ENCODE measurements around the gene UGT1A9. TPM values are rescaled to one million over a fixed set of nuclear protein-coding genes. Genes with fewer than 3 reads are reported as not detected.

UGT1A9 gene
- total RNA-seq, 1 donor from 2014 or later, result not detected

DNA sequence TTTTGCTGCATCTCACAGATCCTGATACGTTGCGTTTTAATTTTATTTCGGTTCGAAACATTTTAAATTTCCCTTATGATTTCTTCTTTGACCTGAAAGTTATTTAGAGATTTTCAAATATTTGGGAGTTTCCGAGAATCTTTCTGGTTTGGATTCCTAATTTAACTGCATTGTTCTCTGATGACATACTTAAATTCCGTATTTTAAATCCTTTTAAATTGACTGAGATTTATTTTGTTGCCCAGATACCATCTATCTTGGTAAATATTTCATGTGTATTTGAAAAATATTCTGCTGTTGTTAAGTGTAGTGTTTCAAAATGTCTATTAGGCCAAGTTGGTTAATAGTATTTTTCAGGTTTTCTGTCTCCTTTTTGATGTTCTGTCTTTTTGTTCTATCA, 144.2 kb downstream of the UGT1A9 start:
- Histone ChIP-seq H3K9me3 (no peaks in the 10 kb centered on the region), H3K4me3 (no peak overlapping the region), H3K27me3 (ENCODE audit: low read depth) (peaks cover 4% of the 10 kb centered on the region), H3K36me3 (no peaks in the 10 kb centered on the region), H3K27ac (no peak overlapping the region), H3K4me1 (no peaks in the 10 kb centered on the region)
- intact Hi-C loops (cut with DNase I), result no loop called here
- TF ChIP-seq, protein P1, sequence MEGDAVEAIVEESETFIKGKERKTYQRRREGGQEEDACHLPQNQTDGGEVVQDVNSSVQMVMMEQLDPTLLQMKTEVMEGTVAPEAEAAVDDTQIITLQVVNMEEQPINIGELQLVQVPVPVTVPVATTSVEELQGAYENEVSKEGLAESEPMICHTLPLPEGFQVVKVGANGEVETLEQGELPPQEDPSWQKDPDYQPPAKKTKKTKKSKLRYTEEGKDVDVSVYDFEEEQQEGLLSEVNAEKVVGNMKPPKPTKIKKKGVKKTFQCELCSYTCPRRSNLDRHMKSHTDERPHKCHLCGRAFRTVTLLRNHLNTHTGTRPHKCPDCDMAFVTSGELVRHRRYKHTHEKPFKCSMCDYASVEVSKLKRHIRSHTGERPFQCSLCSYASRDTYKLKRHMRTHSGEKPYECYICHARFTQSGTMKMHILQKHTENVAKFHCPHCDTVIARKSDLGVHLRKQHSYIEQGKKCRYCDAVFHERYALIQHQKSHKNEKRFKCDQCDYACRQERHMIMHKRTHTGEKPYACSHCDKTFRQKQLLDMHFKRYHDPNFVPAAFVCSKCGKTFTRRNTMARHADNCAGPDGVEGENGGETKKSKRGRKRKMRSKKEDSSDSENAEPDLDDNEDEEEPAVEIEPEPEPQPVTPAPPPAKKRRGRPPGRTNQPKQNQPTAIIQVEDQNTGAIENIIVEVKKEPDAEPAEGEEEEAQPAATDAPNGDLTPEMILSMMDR (IDR thresholded peaks at IDR 0.05), result no peak
- ATAC-seq (no peak), DNase-seq (no peak)

DNA sequence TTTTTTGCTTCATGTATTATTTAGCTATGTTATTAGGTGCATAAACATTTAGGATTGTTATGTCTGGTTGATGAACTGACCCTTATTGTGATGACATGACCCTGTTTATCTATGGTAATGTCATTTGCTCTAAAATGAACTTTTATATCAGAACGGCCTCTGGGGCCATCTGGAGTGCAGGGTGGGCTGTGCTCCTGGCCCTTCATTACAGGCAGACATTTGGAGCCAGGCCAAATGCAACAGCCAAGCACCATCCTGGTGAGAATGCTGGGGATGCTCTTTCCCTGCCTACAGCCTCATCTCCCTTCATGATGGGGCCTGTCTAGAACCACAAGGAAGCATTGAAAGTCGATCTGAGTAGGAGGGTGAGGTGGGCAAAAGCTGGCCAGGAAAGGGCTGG, 144.6 kb downstream of the UGT1A9 start:
- Histone ChIP-seq H3K27me3 (ENCODE audit: low read depth) (peaks cover 4% of the 10 kb centered on the region), H3K27ac (no peak overlapping the region), H3K4me3 (no peak overlapping the region), H3K36me3 (no peaks in the 10 kb centered on the region), H3K4me1 (no peaks in the 10 kb centered on the region), H3K9me3 (no peaks in the 10 kb centered on the region)
- intact Hi-C loops (cut with DNase I), result no loop called here
- DNase-seq (no peak), ATAC-seq (no peak)
- TF ChIP-seq, protein P1 (IDR thresholded peaks at IDR 0.05), result no peak

DNA sequence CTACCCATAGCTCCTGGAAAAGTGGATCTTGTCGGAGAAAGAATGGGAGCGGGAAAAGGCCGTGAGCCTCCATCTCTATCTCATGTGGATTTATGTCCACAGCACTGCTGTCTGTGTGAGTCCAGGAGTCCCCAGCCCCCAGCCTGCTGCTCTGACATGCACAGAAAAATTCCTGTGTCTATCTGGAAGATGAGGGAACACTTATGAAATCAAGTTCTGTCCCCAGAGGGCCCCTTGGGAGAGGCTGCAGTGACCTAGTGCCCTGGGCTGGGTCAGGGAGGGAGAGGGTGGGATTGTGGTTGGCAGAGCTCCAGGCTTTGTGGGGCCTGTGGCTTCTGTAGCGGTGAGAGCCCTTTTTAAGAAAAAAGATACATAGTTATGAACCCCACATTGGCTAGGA, 145.1 kb downstream of the UGT1A9 start:
- no peak for ATAC-seq
- TF ChIP-seq, protein P1 (IDR thresholded peaks at IDR 0.05), result no peak

DNA sequence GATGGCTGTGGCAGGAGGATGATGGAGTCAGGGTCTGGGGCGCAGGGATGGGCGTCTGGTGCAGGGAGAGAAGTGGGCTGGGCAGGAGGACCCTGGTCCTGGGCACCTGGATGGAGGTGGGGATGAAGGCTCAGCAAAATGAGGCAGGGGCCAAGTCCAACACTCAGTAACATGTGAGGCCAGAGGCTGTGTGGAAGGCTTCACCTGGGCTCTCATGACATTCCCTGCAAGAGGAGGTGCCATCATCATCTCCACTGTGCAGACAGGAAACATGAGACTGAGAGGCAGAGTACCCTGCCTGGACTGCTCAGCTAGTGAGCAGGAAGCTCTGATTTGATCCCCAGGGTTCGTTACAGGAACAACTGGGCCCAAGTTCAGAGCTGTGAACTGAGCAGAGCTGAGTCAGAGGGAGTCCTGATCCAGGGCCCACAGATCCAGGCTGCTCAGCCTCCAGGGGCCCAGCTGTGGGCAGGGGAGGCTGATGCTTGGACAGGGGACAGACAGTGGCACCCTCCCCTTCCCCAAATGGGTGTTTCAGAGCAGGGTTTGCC, 145.7 kb downstream of the UGT1A9 start:
- Histone ChIP-seq H3K9me3 (no peaks in the 10 kb centered on the region), H3K36me3 (no peaks in the 10 kb centered on the region), H3K4me1 (no peaks in the 10 kb centered on the region), H3K4me3 (no peak overlapping the region), H3K27ac (no peak overlapping the region), H3K27me3 (ENCODE audit: low read depth) (peaks cover 4% of the 10 kb centered on the region)
- no peak for DNase-seq
- intact Hi-C loops (cut with DNase I), result no loop called here
- TF ChIP-seq, protein P1 (IDR thresholded peaks at IDR 0.05), result no peak
- peak in 1 of 2 donors; percentile 7 for ATAC-seq

More for the DNA sequence above, 145.1 kb downstream of the UGT1A9 start:
- no peaks in the 10 kb centered on the region for H3K9me3 ChIP-seq
- H3K4me1 ChIP-seq, result no peaks in the 10 kb centered on the region
- H3K36me3 ChIP-seq, result no peaks in the 10 kb centered on the region
- intact Hi-C loops (cut with DNase I), result no loop called here
- no peak overlapping the region for H3K4me3 ChIP-seq
- DNase-seq, result no peak
- H3K27ac ChIP-seq, result no peak overlapping the region
- H3K27me3 ChIP-seq (ENCODE audit: low read depth), result peaks cover 4% of the 10 kb centered on the region

DNA sequence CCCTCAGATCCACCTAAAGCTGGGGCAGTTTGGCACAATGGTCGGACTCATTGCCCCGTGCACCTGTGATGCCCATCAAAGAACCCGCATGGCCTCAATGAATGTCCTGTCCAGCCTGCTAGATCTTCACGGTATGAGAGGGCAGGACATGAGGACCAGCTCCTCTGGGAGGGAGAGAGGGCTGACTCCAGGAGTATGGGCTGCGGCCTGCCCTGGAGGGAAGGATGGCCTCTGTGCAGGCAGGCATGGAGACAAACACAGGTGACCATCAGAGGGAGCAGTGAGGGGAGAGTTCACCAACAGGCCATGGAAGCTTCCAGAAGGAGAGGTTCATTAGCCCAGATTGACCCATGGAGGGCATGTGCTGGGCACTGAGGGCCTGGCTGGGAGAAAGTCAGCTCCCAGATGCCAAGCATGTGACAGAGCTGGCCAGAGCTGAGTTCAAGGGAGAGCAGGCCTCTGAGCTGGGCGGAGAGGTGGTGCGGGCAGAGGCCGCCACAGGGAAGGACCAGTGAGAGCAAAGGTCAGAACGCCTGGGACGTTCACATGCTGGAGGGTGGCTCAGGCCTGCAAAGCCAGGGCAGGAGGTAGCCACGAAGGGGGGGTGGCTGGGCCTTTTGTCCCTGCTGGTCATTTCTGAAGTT, 146.4 kb downstream of the UGT1A9 start:
- H3K4me3 ChIP-seq, result no peak overlapping the region
- TF ChIP-seq, protein P1 (IDR thresholded peaks at IDR 0.05), result no peak
- no peak overlapping the region for H3K27ac ChIP-seq
- no peaks in the 10 kb centered on the region for H3K4me1 ChIP-seq
- ATAC-seq (no peak), DNase-seq (no peak)
- peaks cover 4% of the 10 kb centered on the region for H3K27me3 ChIP-seq (ENCODE audit: low read depth)
- intact Hi-C loops (cut with DNase I), result no loop called here
- no peaks in the 10 kb centered on the region for H3K9me3 ChIP-seq
- no peaks in the 10 kb centered on the region for H3K36me3 ChIP-seq

Measured in lower lobe of right lung (tissue), 2 donors.